Measurements from ENCODE around the gene RCBTB1. TPM values are rescaled to one million over a fixed set of nuclear protein-coding genes. Genes with fewer than 3 reads are reported as not detected.
"Not testable (repeated sequence)": the region's sequence is repeated elsewhere in the genome, so short reads cannot be mapped to it uniquely, and the experiment has no call there.

RCBTB1 gene
- polyA plus RNA-seq, 6 donors from 2014 or later, result 13.4 to 26.5 (median 16.5) TPM

DNA sequence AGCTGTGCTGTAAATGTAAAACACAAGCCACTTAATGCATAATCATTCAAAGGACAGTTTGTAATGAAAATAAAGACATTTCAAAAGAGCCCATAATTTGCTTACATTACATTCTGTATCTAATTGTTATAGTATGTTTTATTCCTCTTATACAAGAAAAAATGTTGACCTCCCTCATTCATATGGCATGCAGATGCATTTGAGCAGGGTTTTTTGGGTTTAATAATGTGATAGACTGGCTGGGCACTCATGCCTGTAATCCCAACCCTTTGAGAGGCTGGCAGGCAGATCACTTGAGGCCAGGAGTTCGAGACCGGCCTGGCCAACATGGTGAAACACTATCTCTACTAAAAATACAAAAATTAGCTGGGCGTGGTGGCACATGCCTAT lies 31.3 kb upstream of the RCBTB1 start:
- peaks cover 0 to 46% (median 0%) of the 10 kb centered on the region in 3 donors for H3K4me1 Mint-ChIP-seq
- ATAC-seq (ENCODE audit: low read depth in 2 of 2), result no peak
- DNase-seq, result no peak
- H3K27me3 Mint-ChIP-seq, result no peaks in the 10 kb centered on the region
- peaks cover 0 to 11% (median 3%) of the 10 kb centered on the region in 7 donors for H3K9me3 Mint-ChIP-seq
- H3K27ac Mint-ChIP-seq, result no peak overlapping the region
- H3K36me3 Mint-ChIP-seq, result peaks cover 0 to under 1% of the 10 kb centered on the region in 2 donors
- peak overlapping the region in 2 of 8 donors; percentile 14 to 67 for H3K4me3 Mint-ChIP-seq

DNA sequence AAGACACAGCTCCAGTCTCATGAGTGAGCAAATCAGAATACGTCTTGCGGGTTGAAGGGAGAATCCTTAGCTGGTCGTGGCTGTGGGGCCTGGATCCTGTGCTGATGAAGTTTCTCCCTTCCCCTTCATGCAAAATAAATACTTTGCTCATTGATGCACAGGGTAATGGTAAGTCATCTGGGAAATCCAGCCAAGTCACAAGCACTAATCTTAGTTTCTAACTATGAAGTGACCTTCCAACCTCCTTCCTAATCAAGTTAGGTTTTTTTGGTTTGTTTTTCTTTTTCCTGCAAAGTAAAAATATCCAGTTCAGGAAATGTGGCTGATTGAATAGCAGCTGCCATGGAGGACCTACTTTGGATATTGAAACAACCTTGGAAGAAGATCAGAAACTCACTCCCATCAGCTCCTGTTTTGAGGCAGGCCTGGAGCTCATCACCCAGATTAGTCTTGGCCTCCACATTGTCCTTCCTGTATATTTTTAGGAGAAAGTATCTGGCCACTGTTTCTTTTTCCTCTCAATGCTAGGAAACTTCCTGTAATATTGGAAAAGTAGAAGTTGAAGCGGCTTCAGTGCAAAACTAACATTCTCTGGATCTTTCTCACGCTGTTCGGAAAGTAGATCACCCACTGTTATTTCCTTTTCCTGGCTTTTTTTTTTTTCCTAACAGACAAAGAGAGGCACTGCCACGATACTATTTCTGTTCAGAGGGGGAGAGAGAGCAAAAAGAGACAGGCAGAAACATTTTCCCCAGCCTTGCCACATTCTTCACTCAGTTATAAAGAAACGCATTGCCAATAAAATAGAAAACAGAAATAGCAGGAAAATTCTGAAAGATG lies 30.7 kb upstream of the RCBTB1 start:
- peak overlapping the region in 1 of 6 donors; percentile 34 for H3K27ac Mint-ChIP-seq
- peaks cover 0 to 15% (median 6%) of the 10 kb centered on the region in 7 donors for H3K9me3 Mint-ChIP-seq
- peaks cover 0 to 43% (median 0%) of the 10 kb centered on the region in 3 donors for H3K4me1 Mint-ChIP-seq
- ATAC-seq (ENCODE audit: low read depth in 2 of 2) (no peak), DNase-seq (no peak)
- peaks cover 0 to 4% of the 10 kb centered on the region in 2 donors for H3K36me3 Mint-ChIP-seq
- peak overlapping the region in 1 of 8 donors; percentile 21 for H3K4me3 Mint-ChIP-seq
- H3K27me3 Mint-ChIP-seq, result no peaks in the 10 kb centered on the region

- not testable (repeated sequence) for ATAC-seq (ENCODE audit: low read depth in 2 of 2); H3K27me3 Mint-ChIP-seq
- H3K9me3 Mint-ChIP-seq, result peaks cover 0 to 18% (median 6%) of the 10 kb centered on the region in 7 donors
Measured at GRCh38 chr13:49612042-49612441, 26.7 kb upstream of the RCBTB1 start.

DNA sequence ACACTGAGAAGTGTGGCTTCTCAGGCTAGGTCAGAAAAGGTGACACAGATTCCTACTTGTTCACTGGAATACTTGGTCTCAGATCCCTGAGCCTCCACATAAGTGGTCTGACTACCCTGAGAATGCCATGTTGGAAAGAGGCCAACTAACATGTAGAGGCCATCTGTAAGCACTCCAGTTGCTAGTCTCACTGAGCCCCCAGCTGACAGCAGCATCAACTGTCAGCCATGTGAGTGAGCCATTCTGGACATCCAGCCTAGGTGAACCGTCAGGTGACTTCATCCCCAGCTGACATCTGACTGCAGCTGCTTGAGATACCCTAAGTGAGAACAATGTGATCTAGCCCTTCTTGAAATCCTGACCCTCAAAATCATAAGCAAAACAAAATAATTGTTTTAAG lies 24.8 kb upstream of the RCBTB1 start:
- peaks cover 0 to 4% of the 10 kb centered on the region in 2 donors for H3K36me3 Mint-ChIP-seq
- DNase-seq (no peak), ATAC-seq (ENCODE audit: low read depth in 2 of 2) (no peak)
- H3K9me3 Mint-ChIP-seq, result peaks cover 0 to 18% (median 6%) of the 10 kb centered on the region in 7 donors
- H3K4me1 Mint-ChIP-seq, result peaks cover 7 to 36% (median 18%) of the 10 kb centered on the region in 3 donors
- no peak overlapping the region for H3K27ac Mint-ChIP-seq
- H3K4me3 Mint-ChIP-seq, result no peak overlapping the region
- H3K27me3 Mint-ChIP-seq, result no peaks in the 10 kb centered on the region

More at GRCh38 chr13:49612042-49612441, 26.7 kb upstream of the RCBTB1 start:
- not testable (repeated sequence) for H3K4me3 Mint-ChIP-seq, DNase-seq, H3K36me3 Mint-ChIP-seq, H3K27ac Mint-ChIP-seq
- peaks cover 4 to 46% (median 15%) of the 10 kb centered on the region in 3 donors for H3K4me1 Mint-ChIP-seq

DNA sequence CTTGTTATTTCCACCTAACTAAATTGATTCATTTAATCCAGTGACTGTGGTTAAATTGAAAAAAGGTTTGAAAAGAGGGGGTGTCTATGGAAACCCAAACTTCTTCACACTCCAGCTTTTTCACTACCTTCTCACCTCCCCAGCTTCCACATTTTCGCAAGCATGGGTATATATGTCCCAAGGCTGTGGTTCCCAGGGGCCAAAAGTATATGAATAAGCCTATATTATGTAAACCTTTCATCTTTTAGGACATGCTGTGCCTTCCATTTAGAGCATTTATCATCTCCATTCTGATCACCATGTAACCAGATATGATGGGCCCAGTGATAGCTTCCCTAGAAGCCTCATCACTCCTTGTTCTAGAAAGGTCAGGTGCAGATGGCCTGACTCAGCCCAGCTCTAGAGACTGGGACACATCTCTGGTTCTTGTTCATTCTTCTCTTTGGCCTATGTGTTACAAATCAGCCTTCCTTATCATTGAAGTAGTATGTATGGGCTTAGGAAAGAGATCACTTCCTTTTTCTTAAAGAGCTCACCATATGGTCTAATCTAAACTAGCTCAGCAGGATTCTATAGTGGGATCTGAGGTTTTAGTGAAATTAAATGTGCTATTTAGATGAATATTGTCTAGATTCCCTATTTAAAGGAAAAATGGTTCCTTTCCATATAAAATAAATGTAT lies 23.4 kb upstream of the RCBTB1 start:
- peaks cover 0 to 18% (median 6%) of the 10 kb centered on the region in 7 donors for H3K9me3 Mint-ChIP-seq
- ATAC-seq (ENCODE audit: low read depth in 2 of 2) (peak; percentile 32 to 51), DNase-seq (peak; percentile 23)
- peaks cover 0 to 4% of the 10 kb centered on the region in 2 donors for H3K36me3 Mint-ChIP-seq
- peaks cover 7 to 36% (median 18%) of the 10 kb centered on the region in 3 donors for H3K4me1 Mint-ChIP-seq
- H3K27me3 Mint-ChIP-seq, result no peaks in the 10 kb centered on the region
- H3K4me3 Mint-ChIP-seq, result peak overlapping the region in 4 of 8 donors; percentile 8 to 67 (median 49)
- H3K27ac Mint-ChIP-seq, result peak overlapping the region in 3 of 6 donors; percentile 2 to 83 (median 57)

- H3K36me3 Mint-ChIP-seq, result peaks cover 0 to 4% of the 10 kb centered on the region in 2 donors
- ATAC-seq (ENCODE audit: low read depth in 2 of 2) (peak in 1 of 2 donors; percentile 18), DNase-seq (peak; percentile 33)
- H3K4me3 Mint-ChIP-seq, result peak overlapping the region in 5 of 8 donors; percentile 23 to 93 (median 89)
- H3K27me3 Mint-ChIP-seq, result no peaks in the 10 kb centered on the region
- H3K9me3 Mint-ChIP-seq, result peaks cover 0 to 18% (median 6%) of the 10 kb centered on the region in 7 donors
- H3K27ac Mint-ChIP-seq, result peak overlapping the region in 1 of 6 donors; percentile 92
- H3K4me1 Mint-ChIP-seq, result peaks cover 7 to 36% (median 18%) of the 10 kb centered on the region in 3 donors
Measured at GRCh38 chr13:49607761-49608160, 22.4 kb upstream of the RCBTB1 start.

GRCh38 chr13:49606747-49607648 lies 21.6 kb upstream of the RCBTB1 start:
- Mint-ChIP-seq H3K27ac (peak overlapping the region in 5 of 6 donors; percentile 58 to 92 (median 67)), H3K36me3 (peaks cover 0 to 4% of the 10 kb centered on the region in 2 donors), H3K9me3 (peaks cover 0 to 10% (median 2%) of the 10 kb centered on the region in 7 donors), H3K4me3 (peak overlapping the region; percentile 47 to 93 (median 89)), H3K4me1 (peaks cover 7 to 36% (median 18%) of the 10 kb centered on the region in 3 donors), H3K27me3 (no peaks in the 10 kb centered on the region)
- ATAC-seq (ENCODE audit: low read depth in 2 of 2), result peak; percentile 96 to 97
- DNase-seq, result peak; percentile 72

GRCh38 chr13:49604570-49604969 lies 19.2 kb upstream of the RCBTB1 start:
- no peak overlapping the region for H3K27ac Mint-ChIP-seq
- H3K9me3 Mint-ChIP-seq, result no peaks in the 10 kb centered on the region
- no peak overlapping the region for H3K4me3 Mint-ChIP-seq
- ATAC-seq (ENCODE audit: low read depth in 2 of 2) (no peak), DNase-seq (no peak)
- H3K36me3 Mint-ChIP-seq, result no peaks in the 10 kb centered on the region
- H3K4me1 Mint-ChIP-seq, result peaks cover 7 to 34% (median 18%) of the 10 kb centered on the region in 3 donors
- H3K27me3 Mint-ChIP-seq, result no peaks in the 10 kb centered on the region

- H3K4me1 Mint-ChIP-seq, result peaks cover 4 to 14% (median 9%) of the 10 kb centered on the region in 3 donors
- H3K27me3 Mint-ChIP-seq; H3K27ac Mint-ChIP-seq; H3K4me3 Mint-ChIP-seq; H3K9me3 Mint-ChIP-seq; ATAC-seq (ENCODE audit: low read depth in 2 of 2); H3K36me3 Mint-ChIP-seq; DNase-seq: not testable (repeated sequence)
Measured at GRCh38 chr13:49602615-49603014, 17.3 kb upstream of the RCBTB1 start.

- peaks cover 2 to 8% (median 4%) of the 10 kb centered on the region in 3 donors for H3K4me1 Mint-ChIP-seq
- no peaks in the 10 kb centered on the region for H3K27me3 Mint-ChIP-seq
- H3K36me3 Mint-ChIP-seq, result no peaks in the 10 kb centered on the region
- DNase-seq (no peak), ATAC-seq (ENCODE audit: low read depth in 2 of 2) (no peak)
- peaks cover 0 to 4% (median 0%) of the 10 kb centered on the region in 7 donors for H3K9me3 Mint-ChIP-seq
- no peak overlapping the region for H3K4me3 Mint-ChIP-seq
- peak overlapping the region in 1 of 6 donors; percentile 76 for H3K27ac Mint-ChIP-seq
Measured at GRCh38 chr13:49602005-49602404, 16.6 kb upstream of the RCBTB1 start.

- H3K4me3 Mint-ChIP-seq, result no peak overlapping the region
- peaks cover 0 to 7% (median 2%) of the 10 kb centered on the region in 3 donors for H3K4me1 Mint-ChIP-seq
- peaks cover 0 to 4% (median 0%) of the 10 kb centered on the region in 7 donors for H3K9me3 Mint-ChIP-seq
- DNase-seq (no peak), ATAC-seq (ENCODE audit: low read depth in 2 of 2) (no peak)
- H3K36me3 Mint-ChIP-seq, result no peaks in the 10 kb centered on the region
- H3K27ac Mint-ChIP-seq, result no peak overlapping the region
- H3K27me3 Mint-ChIP-seq, result no peaks in the 10 kb centered on the region
Measured at GRCh38 chr13:49597043-49597641, 11.8 kb upstream of the RCBTB1 start.

DNA sequence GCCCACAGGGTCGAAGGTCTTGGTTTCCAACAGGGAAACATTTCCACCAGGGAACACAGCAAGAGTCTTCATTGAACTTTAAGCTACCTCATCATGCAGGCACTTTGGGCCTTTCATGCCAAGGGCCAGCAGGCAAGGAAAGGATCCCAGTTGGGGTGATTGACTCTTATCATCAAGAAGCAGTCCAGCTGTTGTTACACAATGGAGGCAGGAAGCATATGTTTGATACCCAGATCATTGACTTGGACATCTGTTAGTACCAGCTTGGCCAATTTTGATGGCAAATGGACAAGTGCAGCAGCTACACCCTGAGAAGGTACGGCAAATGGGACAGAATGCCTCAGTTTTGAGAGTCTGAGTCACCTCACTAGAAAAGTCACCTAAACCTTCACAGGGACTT lies 10.9 kb upstream of the RCBTB1 start:
- peaks cover 0 to 7% (median 2%) of the 10 kb centered on the region in 3 donors for H3K4me1 Mint-ChIP-seq
- H3K4me3 Mint-ChIP-seq, result no peak overlapping the region
- H3K36me3 Mint-ChIP-seq, result no peaks in the 10 kb centered on the region
- ATAC-seq (ENCODE audit: low read depth in 2 of 2), result no peak
- H3K27ac Mint-ChIP-seq, result no peak overlapping the region
- DNase-seq, result no peak
- no peaks in the 10 kb centered on the region for H3K27me3 Mint-ChIP-seq
- H3K9me3 Mint-ChIP-seq, result peaks cover 0 to 4% (median 0%) of the 10 kb centered on the region in 7 donors

Data from naive B cell (primary cell).